ENCODE measurements around the gene REEP1. TPM values are rescaled to one million over a fixed set of nuclear protein-coding genes. Genes with fewer than 3 reads are reported as not detected.

REEP1 gene
- total and polyA plus RNA-seq, 2 of the 13 experiments (the other 11 are each of a cell fraction or from before 2014, with no cell fraction given), result 0.27 TPM; not detected in 1

GRCh38 chr2:86195055-86195807, 142.2 kb downstream of the REEP1 start, which contains the start of gene IMMT (continued):
- TF ChIP-seq MIER2 (CRISPR knock-in tag; IDR thresholded peaks at IDR 0.05) (no peak), TIGD3 (CRISPR knock-in tag; IDR thresholded peaks at IDR 0.05; ENCODE audit: borderline replicate concordance) (peak; percentile 91), JUN (CRISPR knock-in tag; IDR thresholded peaks at IDR 0.05) (peak; percentile 70), ZNF331 (CRISPR knock-in tag; IDR thresholded peaks at IDR 0.05) (peak; percentile 7; the same call in 1 of the 2 replicates), ZNF101 (CRISPR knock-in tag; IDR thresholded peaks at IDR 0.05; ENCODE audit: borderline replicate concordance, low read depth) (no peak; the same call in 1 of the 2 replicates), KDM1A (CRISPR knock-in tag; IDR thresholded peaks at IDR 0.05) (peak; percentile 26; the same call in 1 of the 2 replicates), ZUFSP (CRISPR knock-in tag; IDR thresholded peaks at IDR 0.05; ENCODE audit: borderline replicate concordance) (no peak), ZFP36L2 (CRISPR knock-in tag; IDR thresholded peaks at IDR 0.05) (peak; percentile 45; the same call in 1 of the 2 replicates), ZNF720 (CRISPR knock-in tag; IDR thresholded peaks at IDR 0.05) (peak; percentile 91; the same call in 1 of the 2 replicates), ZMAT3 (CRISPR knock-in tag; conservative IDR thresholded peaks at IDR 0.05) (peak; percentile 98), TEAD3 (CRISPR knock-in tag; optimal IDR thresholded peaks at IDR 0.05; ENCODE audit: borderline replicate concordance) (peak; percentile 53), RBM22 (optimal IDR thresholded peaks at IDR 0.05; ENCODE audit: low read length) (peak; percentile 57), RARG (CRISPR knock-in tag; IDR thresholded peaks at IDR 0.05; ENCODE audit: low read depth) (peak; percentile 89; the same call in 1 of the 2 replicates), AKAP8 (CRISPR knock-in tag; IDR thresholded peaks at IDR 0.05) (peak; percentile 88), KLF11 (CRISPR knock-in tag; IDR thresholded peaks at IDR 0.05) (peak; percentile 34; the same call in 1 of the 2 replicates), MAFG (CRISPR knock-in tag; IDR thresholded peaks at IDR 0.05) (no peak), NFKB2 (CRISPR knock-in tag; IDR thresholded peaks at IDR 0.05; ENCODE audit: borderline replicate concordance) (peak; percentile 96; the same call in 1 of the 2 replicates), MAFK (conservative IDR thresholded peaks at IDR 0.05 in 1 of 2, IDR thresholded peaks at IDR 0.05 in 1 of 2; ENCODE audit: low read length in 2 of 2) (0 out of 4 replicates have a peak, but pooled peaks of 1 of the 2 experiments have one; percentile 7), ZNF704 (CRISPR knock-in tag; IDR thresholded peaks at IDR 0.05; ENCODE audit: borderline replicate concordance) (no peak; the same call in 1 of the 2 replicates), MYC (CRISPR knock-in tag; IDR thresholded peaks at IDR 0.05; ENCODE audit: borderline replicate concordance) (peak; percentile 96), TARDBP (CRISPR knock-in tag; IDR thresholded peaks at IDR 0.05) (no peak; the same call in 1 of the 2 replicates), ZSCAN25 (CRISPR knock-in tag; IDR thresholded peaks at IDR 0.05) (peak; percentile 56), ZNF460 (CRISPR knock-in tag; IDR thresholded peaks at IDR 0.05; ENCODE audit: borderline replicate concordance) (no peak; the same call in 1 of the 2 replicates), XRCC5 (optimal IDR thresholded peaks at IDR 0.05; ENCODE audit: low read length) (peak; percentile 68), ZNF777 (CRISPR knock-in tag; IDR thresholded peaks at IDR 0.05) (peak; percentile 81)
